ENCODE data around the gene PHC2. TPM values are rescaled to one million over a fixed set of nuclear protein-coding genes. Genes with fewer than 3 reads are reported as not detected.
A peak's percentile ranks its signal among the peaks of the same experiment; 100 is the strongest.

Gene PHC2
- polyA plus RNA-seq, 1 donor from 2014 or later, result 171 TPM

DNA sequence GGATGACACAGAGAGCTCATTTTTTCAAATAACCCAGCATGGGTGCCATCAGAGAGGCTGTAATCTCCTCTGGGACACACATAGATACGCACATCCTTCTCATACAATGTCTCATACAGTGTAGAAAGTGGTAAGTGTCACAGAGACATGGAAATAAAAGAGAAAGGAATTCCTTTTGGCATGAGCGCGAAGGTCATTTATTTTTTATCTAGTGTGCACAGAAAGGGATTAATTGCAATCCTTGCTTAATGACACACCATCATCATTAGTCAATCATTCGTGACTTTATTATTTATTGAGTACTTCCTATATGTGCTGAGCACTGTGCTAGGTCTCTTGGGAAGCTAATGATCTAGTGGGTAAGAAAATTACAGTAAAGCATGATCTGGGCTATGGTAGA, 46.6 kb upstream of the PHC2 start:
- H3K9me3 ChIP-seq (ENCODE audit: low read length), result no peaks in the 10 kb centered on the region
- no peaks in the 10 kb centered on the region for H3K36me3 ChIP-seq (ENCODE audit: insufficient read depth, low read length)
- H2AFZ ChIP-seq (ENCODE audit: low read depth, low read length), result no peak overlapping the region
- H3K27ac ChIP-seq (ENCODE audit: low read length), result no peak overlapping the region
- no peaks in the 10 kb centered on the region for H3F3A ChIP-seq (ENCODE audit: insufficient read depth, low read length, poor library complexity, severe bottlenecking)
- no peak overlapping the region for H3K4me3 ChIP-seq (ENCODE audit: low read length)
- no peak overlapping the region for H3K4me2 ChIP-seq (ENCODE audit: low read length)
- H3K9ac ChIP-seq (ENCODE audit: low read length), result no peak overlapping the region
- peaks cover 14% of the 10 kb centered on the region for H3K79me2 ChIP-seq (replicated peaks; ENCODE audit: insufficient read depth, low read length)
- H4K20me1 ChIP-seq (ENCODE audit: insufficient read depth), result no peaks in the 10 kb centered on the region
- TF ChIP-seq, protein P1, sequence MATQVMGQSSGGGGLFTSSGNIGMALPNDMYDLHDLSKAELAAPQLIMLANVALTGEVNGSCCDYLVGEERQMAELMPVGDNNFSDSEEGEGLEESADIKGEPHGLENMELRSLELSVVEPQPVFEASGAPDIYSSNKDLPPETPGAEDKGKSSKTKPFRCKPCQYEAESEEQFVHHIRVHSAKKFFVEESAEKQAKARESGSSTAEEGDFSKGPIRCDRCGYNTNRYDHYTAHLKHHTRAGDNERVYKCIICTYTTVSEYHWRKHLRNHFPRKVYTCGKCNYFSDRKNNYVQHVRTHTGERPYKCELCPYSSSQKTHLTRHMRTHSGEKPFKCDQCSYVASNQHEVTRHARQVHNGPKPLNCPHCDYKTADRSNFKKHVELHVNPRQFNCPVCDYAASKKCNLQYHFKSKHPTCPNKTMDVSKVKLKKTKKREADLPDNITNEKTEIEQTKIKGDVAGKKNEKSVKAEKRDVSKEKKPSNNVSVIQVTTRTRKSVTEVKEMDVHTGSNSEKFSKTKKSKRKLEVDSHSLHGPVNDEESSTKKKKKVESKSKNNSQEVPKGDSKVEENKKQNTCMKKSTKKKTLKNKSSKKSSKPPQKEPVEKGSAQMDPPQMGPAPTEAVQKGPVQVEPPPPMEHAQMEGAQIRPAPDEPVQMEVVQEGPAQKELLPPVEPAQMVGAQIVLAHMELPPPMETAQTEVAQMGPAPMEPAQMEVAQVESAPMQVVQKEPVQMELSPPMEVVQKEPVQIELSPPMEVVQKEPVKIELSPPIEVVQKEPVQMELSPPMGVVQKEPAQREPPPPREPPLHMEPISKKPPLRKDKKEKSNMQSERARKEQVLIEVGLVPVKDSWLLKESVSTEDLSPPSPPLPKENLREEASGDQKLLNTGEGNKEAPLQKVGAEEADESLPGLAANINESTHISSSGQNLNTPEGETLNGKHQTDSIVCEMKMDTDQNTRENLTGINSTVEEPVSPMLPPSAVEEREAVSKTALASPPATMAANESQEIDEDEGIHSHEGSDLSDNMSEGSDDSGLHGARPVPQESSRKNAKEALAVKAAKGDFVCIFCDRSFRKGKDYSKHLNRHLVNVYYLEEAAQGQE (IDR thresholded peaks at IDR 0.05; ENCODE audit: borderline replicate concordance), result no peak
- TF ChIP-seq RAD21 (conservative IDR thresholded peaks at IDR 0.05), result no peak
- TF ChIP-seq, protein P2, sequence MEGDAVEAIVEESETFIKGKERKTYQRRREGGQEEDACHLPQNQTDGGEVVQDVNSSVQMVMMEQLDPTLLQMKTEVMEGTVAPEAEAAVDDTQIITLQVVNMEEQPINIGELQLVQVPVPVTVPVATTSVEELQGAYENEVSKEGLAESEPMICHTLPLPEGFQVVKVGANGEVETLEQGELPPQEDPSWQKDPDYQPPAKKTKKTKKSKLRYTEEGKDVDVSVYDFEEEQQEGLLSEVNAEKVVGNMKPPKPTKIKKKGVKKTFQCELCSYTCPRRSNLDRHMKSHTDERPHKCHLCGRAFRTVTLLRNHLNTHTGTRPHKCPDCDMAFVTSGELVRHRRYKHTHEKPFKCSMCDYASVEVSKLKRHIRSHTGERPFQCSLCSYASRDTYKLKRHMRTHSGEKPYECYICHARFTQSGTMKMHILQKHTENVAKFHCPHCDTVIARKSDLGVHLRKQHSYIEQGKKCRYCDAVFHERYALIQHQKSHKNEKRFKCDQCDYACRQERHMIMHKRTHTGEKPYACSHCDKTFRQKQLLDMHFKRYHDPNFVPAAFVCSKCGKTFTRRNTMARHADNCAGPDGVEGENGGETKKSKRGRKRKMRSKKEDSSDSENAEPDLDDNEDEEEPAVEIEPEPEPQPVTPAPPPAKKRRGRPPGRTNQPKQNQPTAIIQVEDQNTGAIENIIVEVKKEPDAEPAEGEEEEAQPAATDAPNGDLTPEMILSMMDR (IDR thresholded peaks at IDR 0.05; ENCODE audit: poor library complexity, severe bottlenecking), result no peak
- no peak for TF ChIP-seq MXI1 (conservative IDR thresholded peaks at IDR 0.05; ENCODE audit: poor library complexity, severe bottlenecking)
- no peak for TF ChIP-seq EZH2 (IDR thresholded peaks at IDR 0.05; ENCODE audit: borderline replicate concordance, insufficient read depth, low read length, poor library complexity, severe bottlenecking)
- TF ChIP-seq TAF1 (IDR thresholded peaks at IDR 0.05; ENCODE audit: low read depth), result no peak
- TF ChIP-seq POLR2AphosphoS5 (IDR thresholded peaks at IDR 0.05), result no peak
- TF ChIP-seq EP300 (conservative IDR thresholded peaks at IDR 0.05; ENCODE audit: poor library complexity, severe bottlenecking), result no peak
- no peak for TF ChIP-seq SMC3 (conservative IDR thresholded peaks at IDR 0.05; ENCODE audit: poor library complexity)
- H3K27me3 ChIP-seq (ENCODE audit: insufficient read depth, low read depth, low read length), result no peaks in the 10 kb centered on the region
- H3K9me2 ChIP-seq (ENCODE audit: insufficient read depth, low read length), result no peaks in the 10 kb centered on the region

DNA sequence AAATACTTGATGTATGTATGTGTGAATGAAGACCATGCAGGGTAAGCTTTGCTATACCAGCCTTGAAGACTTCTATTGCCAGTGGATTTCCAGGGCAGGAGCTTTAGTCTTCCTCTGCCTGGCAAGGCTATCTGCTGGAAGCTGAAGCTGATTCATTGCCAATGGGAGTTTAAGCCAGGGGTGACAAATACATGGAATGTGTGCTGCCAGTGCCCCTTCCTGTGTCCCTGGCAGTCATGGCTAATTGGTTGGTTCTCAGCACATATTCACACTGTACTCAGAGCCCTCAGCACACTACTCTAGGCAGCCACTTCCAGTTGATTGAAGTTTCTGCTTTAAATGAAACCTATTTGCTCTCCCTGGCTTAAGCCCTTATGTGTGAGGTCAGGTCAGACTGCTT, 43.0 kb upstream of the PHC2 start:
- no peak overlapping the region for H3K4me2 ChIP-seq (ENCODE audit: low read length)
- H3K9ac ChIP-seq (ENCODE audit: low read length), result no peak overlapping the region
- no peak overlapping the region for H3K27ac ChIP-seq (ENCODE audit: low read length)

More for the DNA sequence above, 43.0 kb upstream of the PHC2 start:
- Histone ChIP-seq H2AFZ (ENCODE audit: low read depth, low read length) (no peak overlapping the region), H3K9me3 (ENCODE audit: low read length) (no peaks in the 10 kb centered on the region), H3K4me3 (ENCODE audit: low read length) (peak overlapping the region; percentile 80), H4K20me1 (ENCODE audit: insufficient read depth) (no peaks in the 10 kb centered on the region), H3K36me3 (ENCODE audit: insufficient read depth, low read length) (no peaks in the 10 kb centered on the region), H3F3A (ENCODE audit: insufficient read depth, low read length, poor library complexity, severe bottlenecking) (no peaks in the 10 kb centered on the region), H3K79me2 (replicated peaks; ENCODE audit: insufficient read depth, low read length) (peaks cover 14% of the 10 kb centered on the region), H3K9me2 (ENCODE audit: insufficient read depth, low read length) (no peaks in the 10 kb centered on the region), H3K27me3 (ENCODE audit: insufficient read depth, low read depth, low read length) (no peaks in the 10 kb centered on the region)
- TF ChIP-seq EZH2 (IDR thresholded peaks at IDR 0.05; ENCODE audit: borderline replicate concordance, insufficient read depth, low read length, poor library complexity, severe bottlenecking) (no peak), EP300 (conservative IDR thresholded peaks at IDR 0.05; ENCODE audit: poor library complexity, severe bottlenecking) (no peak), TAF1 (IDR thresholded peaks at IDR 0.05; ENCODE audit: low read depth) (no peak), SMC3 (conservative IDR thresholded peaks at IDR 0.05; ENCODE audit: poor library complexity) (no peak), POLR2AphosphoS5 (IDR thresholded peaks at IDR 0.05) (no peak)
- TF ChIP-seq, protein P2 (IDR thresholded peaks at IDR 0.05; ENCODE audit: poor library complexity, severe bottlenecking), result no peak
- TF ChIP-seq, protein P1 (IDR thresholded peaks at IDR 0.05; ENCODE audit: borderline replicate concordance), result no peak

Measured in neural cell (in vitro differentiated cells).